Heart right ventricle (tissue), 16 donors: ENCODE results near the gene FGL2. TPM values are rescaled to one million over a fixed set of nuclear protein-coding genes. Genes with fewer than 3 reads are reported as not detected.

Experiments
- ATAC-seq, 8 donors: fragments of 200-7000 bp; cut with Tn5 transposase; one replicate each; pipeline ENCODE4 v1.9.1; 2020; ENCODE audit warnings: mild to moderate bottlenecking in 8 of 8, moderate library complexity in 8 of 8, moderate number of reproducible peaks in 1 of 8
- DNase-seq, 2 donors: peaks; one replicate each; pipeline ENCODE4 v3.0.0-alpha.2; 2020
- H3K27ac ChIP-seq, 10 donors: fragments of 200-600 bp; sonication (generic) in 2 of 10; one replicate each; pipeline versions ENCODE4 v1.5.0 to v1.8.0; 2020 to 2022; ENCODE audit warnings: mild to moderate bottlenecking in 3 of 10
- H3K27me3 ChIP-seq, 7 donors: fragments of 200-600 bp; one replicate each; pipeline ENCODE4 v1.8.0; 2021 to 2022; ENCODE audit warnings: mild to moderate bottlenecking in 2 of 7
- H3K36me3 ChIP-seq, 9 donors: fragments of 200-600 bp; sonication (generic) in 1 of 9; one replicate each; pipeline versions ENCODE4 v1.5.0 to v1.8.0; 2020 to 2022; ENCODE audit warnings: mild to moderate bottlenecking in 2 of 9
- H3K4me1 ChIP-seq, 9 donors: fragments of 200-600 bp; sonication (generic) in 1 of 9; one replicate each; pipeline versions ENCODE4 v1.5.0 to v1.8.0; 2020 to 2022; ENCODE audit warnings: mild to moderate bottlenecking in 4 of 9
- H3K4me3 ChIP-seq, 10 donors: fragments of 200-600 bp; sonication (generic) in 2 of 10; one replicate each; pipeline versions ENCODE4 v1.5.0 to v1.8.0; 2020 to 2022; ENCODE audit warnings: mild to moderate bottlenecking in 7 of 10, moderate library complexity in 2 of 10
- H3K9me3 ChIP-seq, 11 donors: fragments of 200-600 bp in 10 of 11; sonication (generic) in 2 of 11; one replicate each; pipeline versions ENCODE4 v1.5.0 to v1.8.0; 2013 to 2022; ENCODE audit warnings: mild to moderate bottlenecking in 2 of 11, control low read depth in 1 of 11, moderate library complexity in 1 of 11
- CTCF ChIP-seq, 9 donors: fragments of 200-600 bp; sonication (generic) in 2 of 9; IDR thresholded peaks; one replicate each; pipeline versions ENCODE4 v1.5.0 to v1.8.0; 2021 to 2022; ENCODE audit warnings: antibody characterized with exemption in 9 of 9, mild to moderate bottlenecking in 5 of 9, moderate library complexity in 1 of 9
- WGBS, 2 donors: extraction: QIAGEN DNeasy Blood & Tissue Kit; methylation state at CpG; one replicate each; pipeline ENCODE4 v1.1.7; 2013; ENCODE audit warnings: inconsistent platforms in 1 of 2; 5-methylcytosine and 5-hydroxymethylcytosine counted together
- intact Hi-C, 10 donors: fragments of 100-400 bp; cut with DNase I; formaldehyde crosslinking; loops; one replicate each; pipeline versions ENCODE4 v1.11.1 to v1.14.2; 2022
- polyA plus RNA-seq, 2 donors: library from polyadenylated mRNA; stranded (reverse); fragments of 200-250 nt; gene quantifications; one replicate each; pipeline ENCODE4 v1.2.3, GENCODE V29; 2013
- total RNA-seq, 10 donors: library from RNA; stranded (reverse); fragmentation: NEBNext Ultra II Directional in 3 of 10; extraction: Animal tissue kit (Norgen Biotek cat#: 25700) in 3 of 10; gene quantifications; one replicate each; pipeline versions ENCODE4 v1.2.1 to v1.2.4, GENCODE V29; 2021 to 2023
- donor health status: Arrhythmogenic right ventricular cardiomyopathy.
- donor health status: ischemic (EF 13 %, LVEDD 7.1; RV severe dilation, severe dysfunction).
- donor health status: healthy with polysubstance abuse.
- donor health status: DM: no; HTN: yes; CAD: no.
- donor health status: DM: no; HTN: no; CAD: no.
- donor health status: ischemic (EF 25% LVEDD 6.9; RV normal size, moderate dysfunction).
- donor health status: ischemic (EF 25% LVEDD 5.7; RV mildly dilated, moderate dysfunction).
- donor health status: healthy.
- donor health status: DM: yes; HTN: yes; CAD: no.
- donor health status: Ischemic cardiomyopathy.
- donor health status: ischemic (EF 35%, LVEDD 5.7; RV mildly dilated, moderate dysfunction).
- donor health status: nonischemic (EF 11% LVEDD 7.7; RV severe dilation, severe dysfunction).
- donor health status: DM: yes; HTN: yes; CAD: no.
- donor health status: PGD.
- donor health status: ischemic (EF 29% LVEDD 5.4; RV normal size, mild dysfunction).
- donor health status: nonischemic (EF 23%, LVEDD 6.1; RV moderate dilation, normal function).

Gene FGL2
- total and polyA plus RNA-seq, 12 donors: 3.4 to 41.3 (median 8.2) TPM

GRCh38 chr7:77242068-77242467 is 42.4 kb upstream of the FGL2 start:
- TF ChIP-seq CTCF (IDR thresholded peaks at IDR 0.05): no peak
- Histone ChIP-seq H3K27ac (peak overlapping the region in 7 of 10 donors; percentile 34 to 63 (median 50)), H3K9me3 (no peaks in the 10 kb centered on the region), H3K27me3 (no peaks in the 10 kb centered on the region), H3K4me1 (peaks cover 0 to 76% (median 21%) of the 10 kb centered on the region in 9 donors), H3K36me3 (peaks cover 0 to 15% (median 0%) of the 10 kb centered on the region in 9 donors), H3K4me3 (peak overlapping the region in 1 of 10 donors; percentile 7)
- peak in 2 of 8 donors; percentile 19 for ATAC-seq
- intact Hi-C loops: loop anchor here in 4 of 10 donors (10.0 kb wide), 2 partner anchors 83 to 117 kb away; partner anchors contain the start of gene CCDC146 (in 3 of the 4)
- whole genome bisulfite sequencing, 2 donors: 50 to 89% methylated on average over 2 of the region's 2 CpGs
- no peak for DNase-seq

GRCh38 chr7:77239471-77239870 is 39.9 kb upstream of the FGL2 start:
- no peaks in the 10 kb centered on the region for H3K9me3 ChIP-seq
- 96 to 98% methylated on average over 3 of the region's 3 CpGs for WGBS, 2 donors
- intact Hi-C loops: no loop called here
- peak overlapping the region in 3 of 10 donors; percentile 9 to 59 (median 11) for H3K27ac ChIP-seq
- H3K36me3 ChIP-seq: peaks cover 0 to 19% (median 0%) of the 10 kb centered on the region in 9 donors
- DNase-seq: no peak
- H3K27me3 ChIP-seq: no peaks in the 10 kb centered on the region
- H3K4me3 ChIP-seq: no peak overlapping the region
- H3K4me1 ChIP-seq: peaks cover 0 to 55% (median 11%) of the 10 kb centered on the region in 9 donors
- no peak for ATAC-seq
- TF ChIP-seq CTCF (IDR thresholded peaks at IDR 0.05): no peak

- TF ChIP-seq CTCF (IDR thresholded peaks at IDR 0.05): no peak
- intact Hi-C loops: no loop called here
- H3K27me3 ChIP-seq: no peaks in the 10 kb centered on the region
- no peaks in the 10 kb centered on the region for H3K9me3 ChIP-seq
- peak overlapping the region in 6 of 10 donors; percentile 11 to 64 (median 40) for H3K27ac ChIP-seq
- peaks cover 0 to 52% (median 7%) of the 10 kb centered on the region in 9 donors for H3K4me1 ChIP-seq
- ATAC-seq (peak; percentile 52 to 75 (median 64)), DNase-seq (no peak)
- 56 to 67% methylated on average over 2 of the region's 2 CpGs for WGBS, 2 donors
- peak overlapping the region in 1 of 10 donors; percentile 6 for H3K4me3 ChIP-seq
- peaks cover 0 to 19% (median 0%) of the 10 kb centered on the region in 9 donors for H3K36me3 ChIP-seq
Observed at GRCh38 chr7:77238703-77239136, 39.1 kb upstream of the FGL2 start.

- DNase-seq: no peak
- TF ChIP-seq CTCF (IDR thresholded peaks at IDR 0.05): no peak
- Histone ChIP-seq H3K36me3 (peaks cover 0 to 9% (median 0%) of the 10 kb centered on the region in 9 donors), H3K9me3 (peaks cover 0 to 12% (median 2%) of the 10 kb centered on the region in 11 donors), H3K4me3 (no peak overlapping the region), H3K27me3 (no peaks in the 10 kb centered on the region), H3K27ac (no peak overlapping the region), H3K4me1 (peaks cover 0 to 36% (median 6%) of the 10 kb centered on the region in 9 donors)
- no peak for ATAC-seq
- WGBS, 2 donors: 92% methylated on average over 2 of the region's 2 CpGs
- intact Hi-C loops: no loop called here
Observed at GRCh38 chr7:77235276-77235675, 35.7 kb upstream of the FGL2 start.
